ENCODE results near the gene CMSS1. TPM values are rescaled to one million over a fixed set of nuclear protein-coding genes. Genes with fewer than 3 reads are reported as not detected.

CMSS1 gene
- polyA plus RNA-seq, 1 donor from 2014 or later = 31.8 TPM

DNA sequence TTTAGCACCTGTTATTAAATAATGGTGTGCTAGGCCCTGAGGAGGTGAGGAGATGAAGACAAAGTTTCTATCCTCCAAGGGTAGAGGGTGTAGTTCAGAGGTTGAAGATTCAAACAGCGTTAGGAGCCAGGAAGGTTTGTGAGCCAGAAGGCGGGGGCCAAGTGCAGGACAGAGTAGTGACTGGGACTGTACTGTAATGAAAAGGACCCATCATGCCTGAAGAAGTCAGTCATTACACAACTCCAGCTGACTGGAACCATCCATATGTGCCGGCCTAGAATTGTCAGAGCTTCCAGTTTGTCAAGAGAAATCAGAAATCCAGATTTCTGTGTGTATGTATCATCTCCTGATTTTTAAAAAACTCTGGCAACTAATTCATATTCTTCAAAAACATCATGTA lies 241.8 kb downstream of the CMSS1 start:
- no peaks in the 10 kb centered on the region for H4K20me1 ChIP-seq (ENCODE audit: insufficient read depth)
- H3K36me3 ChIP-seq (ENCODE audit: insufficient read depth, low read length) = no peaks in the 10 kb centered on the region
- no peak overlapping the region for H3K9ac ChIP-seq (ENCODE audit: low read length)
- H3K27ac ChIP-seq (ENCODE audit: low read length) = no peak overlapping the region
- H3K9me3 ChIP-seq (ENCODE audit: low read length) = no peaks in the 10 kb centered on the region
- H3K27me3 ChIP-seq (ENCODE audit: insufficient read depth, low read depth, low read length) = no peaks in the 10 kb centered on the region
- H3K4me3 ChIP-seq (ENCODE audit: low read length) = no peak overlapping the region
- H3K9me2 ChIP-seq (ENCODE audit: insufficient read depth, low read length) = no peaks in the 10 kb centered on the region
- no peaks in the 10 kb centered on the region for H3F3A ChIP-seq (ENCODE audit: insufficient read depth, low read length, poor library complexity, severe bottlenecking)
- no peaks in the 10 kb centered on the region for H3K79me2 ChIP-seq (replicated peaks; ENCODE audit: insufficient read depth, low read length)
- TF ChIP-seq, protein P1, sequence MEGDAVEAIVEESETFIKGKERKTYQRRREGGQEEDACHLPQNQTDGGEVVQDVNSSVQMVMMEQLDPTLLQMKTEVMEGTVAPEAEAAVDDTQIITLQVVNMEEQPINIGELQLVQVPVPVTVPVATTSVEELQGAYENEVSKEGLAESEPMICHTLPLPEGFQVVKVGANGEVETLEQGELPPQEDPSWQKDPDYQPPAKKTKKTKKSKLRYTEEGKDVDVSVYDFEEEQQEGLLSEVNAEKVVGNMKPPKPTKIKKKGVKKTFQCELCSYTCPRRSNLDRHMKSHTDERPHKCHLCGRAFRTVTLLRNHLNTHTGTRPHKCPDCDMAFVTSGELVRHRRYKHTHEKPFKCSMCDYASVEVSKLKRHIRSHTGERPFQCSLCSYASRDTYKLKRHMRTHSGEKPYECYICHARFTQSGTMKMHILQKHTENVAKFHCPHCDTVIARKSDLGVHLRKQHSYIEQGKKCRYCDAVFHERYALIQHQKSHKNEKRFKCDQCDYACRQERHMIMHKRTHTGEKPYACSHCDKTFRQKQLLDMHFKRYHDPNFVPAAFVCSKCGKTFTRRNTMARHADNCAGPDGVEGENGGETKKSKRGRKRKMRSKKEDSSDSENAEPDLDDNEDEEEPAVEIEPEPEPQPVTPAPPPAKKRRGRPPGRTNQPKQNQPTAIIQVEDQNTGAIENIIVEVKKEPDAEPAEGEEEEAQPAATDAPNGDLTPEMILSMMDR (IDR thresholded peaks at IDR 0.05; ENCODE audit: poor library complexity, severe bottlenecking) = no peak
- TF ChIP-seq RAD21 (conservative IDR thresholded peaks at IDR 0.05) (no peak), POLR2AphosphoS5 (IDR thresholded peaks at IDR 0.05) (no peak)
- H3K4me2 ChIP-seq (ENCODE audit: low read length) = no peak overlapping the region
- no peak overlapping the region for H2AFZ ChIP-seq (ENCODE audit: low read depth, low read length)

DNA sequence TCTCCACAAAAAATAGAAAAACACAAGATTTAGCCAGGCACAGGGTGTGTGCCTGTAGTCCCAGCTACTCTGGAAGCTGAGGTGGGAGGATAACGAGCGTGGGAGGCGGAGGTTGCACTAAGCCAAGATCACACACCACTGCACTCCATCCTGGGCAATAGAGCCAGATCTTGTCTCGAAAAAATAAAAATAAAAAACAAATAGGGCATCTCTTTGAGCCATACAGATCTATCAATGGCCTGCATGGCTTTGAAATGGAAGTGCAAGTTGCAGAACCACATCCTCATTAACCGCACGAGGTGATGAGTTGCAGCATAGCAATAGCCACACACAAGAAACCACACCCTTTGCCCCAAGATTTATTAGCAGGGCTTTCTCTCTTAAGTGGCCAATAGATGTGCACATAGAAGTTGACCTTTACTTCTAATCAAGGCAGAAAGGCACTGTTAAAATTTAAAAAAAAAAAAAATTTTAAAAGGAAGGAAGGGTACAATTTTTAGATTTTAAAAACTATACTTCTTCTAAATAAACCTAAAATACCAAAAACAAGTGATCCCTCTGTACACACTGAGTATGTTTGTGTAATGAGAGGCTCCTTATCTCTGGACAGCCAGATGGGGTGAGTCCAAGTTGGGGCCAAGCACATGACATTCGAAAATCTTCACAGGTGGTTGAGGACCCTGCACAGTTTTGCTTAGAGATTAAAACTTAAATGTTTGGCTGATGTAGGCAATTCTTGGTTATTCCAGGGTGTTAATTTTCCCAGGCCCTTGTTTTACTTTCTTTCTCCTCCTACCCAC lies 243.2 kb downstream of the CMSS1 start:
- Histone ChIP-seq H4K20me1 (ENCODE audit: insufficient read depth) (no peaks in the 10 kb centered on the region), H3K36me3 (ENCODE audit: insufficient read depth, low read length) (no peaks in the 10 kb centered on the region), H3K4me2 (ENCODE audit: low read length) (no peak overlapping the region), H2AFZ (ENCODE audit: low read depth, low read length) (no peak overlapping the region), H3K9me2 (ENCODE audit: insufficient read depth, low read length) (no peaks in the 10 kb centered on the region), H3F3A (ENCODE audit: insufficient read depth, low read length, poor library complexity, severe bottlenecking) (no peaks in the 10 kb centered on the region), H3K79me2 (replicated peaks; ENCODE audit: insufficient read depth, low read length) (no peaks in the 10 kb centered on the region), H3K27ac (ENCODE audit: low read length) (no peak overlapping the region), H3K9ac (ENCODE audit: low read length) (no peak overlapping the region), H3K27me3 (ENCODE audit: insufficient read depth, low read depth, low read length) (no peaks in the 10 kb centered on the region), H3K9me3 (ENCODE audit: low read length) (no peaks in the 10 kb centered on the region), H3K4me3 (ENCODE audit: low read length) (no peak overlapping the region)
- TF ChIP-seq RAD21 (conservative IDR thresholded peaks at IDR 0.05) (no peak), EZH2 (IDR thresholded peaks at IDR 0.05; ENCODE audit: borderline replicate concordance, insufficient read depth, low read length, poor library complexity, severe bottlenecking) (no peak), TAF1 (IDR thresholded peaks at IDR 0.05; ENCODE audit: low read depth) (no peak), SMC3 (conservative IDR thresholded peaks at IDR 0.05; ENCODE audit: poor library complexity) (no peak), EP300 (conservative IDR thresholded peaks at IDR 0.05; ENCODE audit: poor library complexity, severe bottlenecking) (no peak)
- TF ChIP-seq, protein P2, sequence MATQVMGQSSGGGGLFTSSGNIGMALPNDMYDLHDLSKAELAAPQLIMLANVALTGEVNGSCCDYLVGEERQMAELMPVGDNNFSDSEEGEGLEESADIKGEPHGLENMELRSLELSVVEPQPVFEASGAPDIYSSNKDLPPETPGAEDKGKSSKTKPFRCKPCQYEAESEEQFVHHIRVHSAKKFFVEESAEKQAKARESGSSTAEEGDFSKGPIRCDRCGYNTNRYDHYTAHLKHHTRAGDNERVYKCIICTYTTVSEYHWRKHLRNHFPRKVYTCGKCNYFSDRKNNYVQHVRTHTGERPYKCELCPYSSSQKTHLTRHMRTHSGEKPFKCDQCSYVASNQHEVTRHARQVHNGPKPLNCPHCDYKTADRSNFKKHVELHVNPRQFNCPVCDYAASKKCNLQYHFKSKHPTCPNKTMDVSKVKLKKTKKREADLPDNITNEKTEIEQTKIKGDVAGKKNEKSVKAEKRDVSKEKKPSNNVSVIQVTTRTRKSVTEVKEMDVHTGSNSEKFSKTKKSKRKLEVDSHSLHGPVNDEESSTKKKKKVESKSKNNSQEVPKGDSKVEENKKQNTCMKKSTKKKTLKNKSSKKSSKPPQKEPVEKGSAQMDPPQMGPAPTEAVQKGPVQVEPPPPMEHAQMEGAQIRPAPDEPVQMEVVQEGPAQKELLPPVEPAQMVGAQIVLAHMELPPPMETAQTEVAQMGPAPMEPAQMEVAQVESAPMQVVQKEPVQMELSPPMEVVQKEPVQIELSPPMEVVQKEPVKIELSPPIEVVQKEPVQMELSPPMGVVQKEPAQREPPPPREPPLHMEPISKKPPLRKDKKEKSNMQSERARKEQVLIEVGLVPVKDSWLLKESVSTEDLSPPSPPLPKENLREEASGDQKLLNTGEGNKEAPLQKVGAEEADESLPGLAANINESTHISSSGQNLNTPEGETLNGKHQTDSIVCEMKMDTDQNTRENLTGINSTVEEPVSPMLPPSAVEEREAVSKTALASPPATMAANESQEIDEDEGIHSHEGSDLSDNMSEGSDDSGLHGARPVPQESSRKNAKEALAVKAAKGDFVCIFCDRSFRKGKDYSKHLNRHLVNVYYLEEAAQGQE (IDR thresholded peaks at IDR 0.05; ENCODE audit: borderline replicate concordance) = no peak
- TF ChIP-seq, protein P1 (IDR thresholded peaks at IDR 0.05; ENCODE audit: poor library complexity, severe bottlenecking) = no peak
